HG03457 (cell line): ENCODE data around the gene GLTPD2.

ENCODE experiments used
- ATAC-seq: cut with Tn5 transposase; IDR thresholded peaks from one replicate; pipeline ENCODE4 v1.9.1; 2021; ENCODE audit warnings: moderate number of reproducible peaks; ENCODE audit not compliant: unreplicated experiment

Gene GLTPD2

DNA sequence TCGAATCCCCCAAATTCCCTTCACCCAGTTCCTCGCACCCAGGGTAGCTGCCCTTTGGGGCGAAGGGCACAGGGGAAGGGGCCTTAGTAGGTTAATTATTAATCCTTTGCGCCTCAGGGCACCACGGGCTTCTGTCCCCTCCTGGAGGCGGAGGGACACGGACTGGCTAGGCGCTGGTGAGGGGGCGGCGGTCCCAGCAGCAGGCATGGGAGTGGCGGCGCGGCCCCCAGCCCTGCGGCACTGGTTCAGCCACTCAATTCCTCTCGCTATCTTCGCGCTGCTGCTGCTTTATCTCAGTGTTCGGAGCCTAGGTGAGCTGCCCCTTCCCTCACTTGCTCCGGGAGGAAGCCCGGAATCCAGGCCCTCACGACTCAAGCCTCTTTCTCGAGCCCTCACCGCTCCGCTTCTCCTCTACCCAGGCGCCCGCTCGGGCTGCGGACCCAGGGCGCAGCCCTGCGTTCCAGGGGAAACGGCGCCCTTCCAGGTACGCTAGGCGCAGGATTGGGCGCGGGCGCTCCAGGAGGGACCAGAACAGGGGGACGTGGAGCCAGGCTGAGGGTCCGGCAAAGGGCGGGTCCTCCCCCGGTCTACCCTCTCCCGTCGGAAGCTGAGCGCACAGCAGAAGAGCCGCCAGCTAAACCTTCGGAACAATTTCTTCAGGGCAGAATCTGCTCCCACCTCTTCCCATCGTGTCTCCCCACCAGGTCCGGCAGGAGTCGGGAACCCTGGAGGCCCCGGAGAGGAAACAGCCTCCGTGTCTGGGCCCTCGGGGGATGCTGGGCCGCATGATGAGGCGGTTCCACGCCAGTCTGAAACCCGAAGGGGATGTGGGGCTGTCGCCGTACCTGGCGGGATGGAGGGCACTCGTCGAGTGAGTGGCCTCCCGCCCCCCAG is at the start of gene GLTPD2:
GLTPD2 (plus strand) TSS at position 158 of the 894 bp plus-strand sequence; CDS start at position 206, 48 bp downstream.
- ATAC-seq = peak; percentile 12

DNA sequence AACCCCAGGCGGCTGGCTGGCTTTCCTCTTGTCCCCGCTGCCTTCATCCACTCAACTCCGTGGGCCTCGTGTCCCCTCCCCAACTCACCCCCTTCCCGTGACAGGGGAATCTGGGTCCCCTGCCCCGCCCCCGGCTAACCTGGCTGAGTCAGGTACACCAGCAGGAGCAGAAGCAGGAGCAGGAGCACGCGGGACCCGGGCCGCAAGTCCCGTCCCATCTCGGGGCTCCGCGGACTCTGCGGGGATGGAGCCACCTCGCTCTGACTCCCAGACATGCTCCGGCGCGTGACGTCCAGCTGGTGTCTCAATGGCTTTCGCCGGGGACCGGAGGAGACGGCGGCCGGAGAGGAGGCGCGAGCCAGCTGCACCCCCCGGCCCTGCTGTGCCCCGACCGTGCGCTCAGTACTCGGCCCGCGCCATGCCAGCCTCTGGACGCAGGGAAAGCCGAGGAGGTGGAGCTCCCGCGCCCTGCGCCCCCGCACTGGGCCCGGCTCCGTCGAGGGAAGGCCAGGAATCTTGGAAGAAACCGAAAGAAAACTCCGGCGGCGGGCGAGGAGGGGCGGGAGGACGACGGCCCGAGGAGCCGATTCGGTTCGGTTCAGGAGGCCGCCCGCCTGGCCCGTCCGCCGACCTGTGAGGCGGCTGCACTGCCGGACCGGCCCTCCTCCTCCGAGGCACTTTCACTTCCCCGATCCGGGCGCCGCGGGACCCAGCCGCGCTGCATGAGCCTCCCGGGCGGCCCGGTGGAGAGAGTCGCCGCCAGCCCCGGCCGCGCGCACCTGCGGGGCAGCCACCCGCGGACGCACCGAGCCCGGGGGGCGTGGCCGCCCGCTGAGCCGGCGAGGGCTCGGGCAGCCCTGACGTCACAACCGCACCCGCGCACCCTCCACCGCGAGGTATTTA is 49.4 kb upstream of the GLTPD2 start, which contains the start of the genes CXCL16 and ZMYND15:
CXCL16 (minus strand) TSS at position 807 of the 903 bp plus-strand sequence; CDS start at position 218, 589 bp downstream.
ZMYND15 (plus strand) TSS at position 712 of the 903 bp plus-strand sequence. CDS start 716 bp downstream, outside the sequence.
- no peak for ATAC-seq

DNA sequence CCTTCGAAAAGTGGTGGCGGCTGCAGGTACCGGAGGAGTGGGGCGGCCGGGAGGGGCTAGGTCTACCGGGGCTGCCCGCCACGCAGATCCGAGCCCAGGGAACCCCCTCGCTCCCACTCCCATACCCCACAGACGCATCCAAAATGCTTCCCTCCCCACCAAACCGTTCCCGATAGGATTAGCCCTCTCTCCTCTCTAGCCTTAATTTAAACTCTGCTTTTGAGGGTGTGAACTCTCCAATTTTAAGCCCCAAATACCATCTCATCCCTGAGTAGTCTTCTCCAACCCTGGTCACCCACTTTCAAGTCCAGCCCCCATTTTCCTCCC is 48.8 kb upstream of the GLTPD2 start:
- ATAC-seq = no peak

DNA sequence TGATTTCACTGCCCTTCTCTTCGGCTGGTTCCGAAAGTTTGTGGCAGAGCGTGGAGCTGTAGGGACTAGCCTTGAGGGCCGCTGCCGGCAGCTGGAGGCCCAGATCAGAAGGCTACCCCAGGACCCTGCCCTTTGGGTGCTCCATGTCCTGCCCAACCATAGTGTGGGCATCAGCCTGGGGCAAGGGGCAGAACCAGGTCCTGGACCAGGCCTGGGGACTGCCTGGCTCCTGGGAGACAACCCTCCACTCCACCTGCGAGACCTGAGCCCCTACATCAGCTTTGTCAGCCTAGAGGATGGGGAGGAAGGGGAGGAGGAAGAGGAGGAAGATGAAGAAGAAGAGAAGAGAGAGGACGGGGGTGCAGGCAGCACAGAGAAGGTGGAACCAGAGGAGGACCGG is 48.2 kb upstream of the GLTPD2 start:
- no peak for ATAC-seq

DNA sequence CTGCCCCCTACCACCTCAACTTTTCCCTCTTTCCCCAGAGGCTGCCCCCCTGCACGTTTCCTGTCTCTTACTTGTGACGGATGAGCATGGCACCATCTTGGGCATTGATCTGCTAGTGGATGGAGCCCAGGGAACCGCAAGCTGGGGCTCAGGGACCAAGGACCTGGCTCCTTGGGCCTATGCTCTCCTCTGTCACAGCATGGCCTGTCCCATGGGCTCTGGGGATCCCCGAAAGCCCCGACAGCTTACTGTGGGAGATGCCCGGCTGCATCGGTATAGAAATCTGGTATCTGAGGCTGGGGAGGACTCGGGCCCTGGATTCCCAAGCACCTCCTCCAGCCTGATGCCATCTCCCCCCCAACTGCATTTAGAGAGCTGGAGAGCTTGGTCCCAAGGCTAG is 47.2 kb upstream of the GLTPD2 start:
- ATAC-seq = no peak

DNA sequence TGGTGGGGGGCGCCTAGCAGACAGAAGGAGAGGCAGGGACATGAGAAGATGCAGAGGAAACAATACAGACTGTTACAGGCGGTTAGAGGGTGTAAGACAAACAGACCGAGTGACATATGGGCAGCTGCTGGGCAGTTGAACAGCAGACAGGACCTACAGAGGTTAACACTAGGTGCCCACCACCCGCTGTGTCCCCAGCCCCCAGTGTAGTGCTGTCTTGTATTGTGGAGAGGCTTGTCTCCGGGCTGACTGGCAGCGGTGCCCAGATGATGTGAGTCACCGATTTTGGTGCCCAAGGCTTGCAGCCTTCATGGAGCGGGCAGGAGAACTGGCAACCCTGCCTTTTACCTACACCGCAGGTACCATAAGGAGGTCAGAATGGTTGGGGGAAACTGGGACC is 46.6 kb upstream of the GLTPD2 start:
- ATAC-seq = no peak

DNA sequence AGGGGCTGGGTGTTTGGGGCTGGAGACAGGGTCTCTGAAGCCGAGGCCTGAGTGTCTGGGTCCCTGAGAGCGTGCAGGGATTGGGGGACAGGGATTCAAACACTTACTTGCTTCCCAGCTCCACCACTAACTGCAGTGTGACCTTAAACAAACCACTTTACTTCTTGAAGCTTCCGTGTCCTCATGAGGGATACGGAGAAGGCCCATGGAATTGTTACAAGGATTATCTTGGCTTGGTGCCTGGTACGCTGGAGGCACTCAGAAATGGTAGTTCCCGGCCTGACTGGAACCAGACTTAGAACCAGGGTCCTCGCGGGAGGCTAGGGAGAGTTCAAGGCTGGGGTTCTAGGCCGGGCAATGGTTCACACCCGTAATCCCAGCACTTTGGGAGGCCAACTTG is 46.1 kb upstream of the GLTPD2 start:
- no peak for ATAC-seq

DNA sequence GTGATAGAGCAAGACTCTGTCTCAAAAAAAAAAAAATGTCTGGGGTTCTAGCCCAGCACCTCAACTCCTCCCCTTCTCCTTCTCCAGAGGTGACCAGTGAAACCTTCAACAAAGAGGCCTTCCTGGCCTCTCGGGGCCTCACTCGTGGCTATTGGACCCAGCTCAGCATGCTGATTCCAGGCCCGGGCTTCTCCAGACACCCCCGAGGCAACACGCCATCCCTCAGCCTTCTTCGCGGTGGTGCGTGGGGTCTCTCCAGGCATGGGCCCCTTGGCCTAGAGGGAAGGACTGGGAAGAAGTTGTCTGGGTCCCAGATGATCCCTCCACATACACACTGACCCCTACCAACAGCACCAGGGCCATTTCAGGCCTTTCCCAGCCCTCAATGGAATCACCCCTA is 45.5 kb upstream of the GLTPD2 start:
- ATAC-seq = no peak

DNA sequence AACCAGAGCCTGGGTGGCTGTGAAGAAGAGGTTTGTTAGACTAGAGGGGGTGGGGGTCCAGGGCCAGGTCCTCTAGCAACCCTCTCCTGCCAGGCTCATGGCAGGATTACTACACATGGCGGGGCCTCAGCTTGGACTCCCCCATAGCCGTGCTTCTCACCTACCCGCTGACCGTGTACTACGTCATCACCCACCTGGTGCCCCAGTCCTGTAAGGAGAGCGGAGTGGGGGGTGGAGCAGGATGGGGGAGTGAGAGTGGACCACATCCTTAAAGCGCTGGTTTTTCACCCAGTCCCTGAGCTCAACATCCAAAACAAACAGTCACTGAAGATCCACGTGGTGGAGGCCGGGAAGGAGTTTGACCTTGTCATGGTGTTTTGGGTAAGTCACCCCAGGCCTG is 44.9 kb upstream of the GLTPD2 start:
- no peak for ATAC-seq

DNA sequence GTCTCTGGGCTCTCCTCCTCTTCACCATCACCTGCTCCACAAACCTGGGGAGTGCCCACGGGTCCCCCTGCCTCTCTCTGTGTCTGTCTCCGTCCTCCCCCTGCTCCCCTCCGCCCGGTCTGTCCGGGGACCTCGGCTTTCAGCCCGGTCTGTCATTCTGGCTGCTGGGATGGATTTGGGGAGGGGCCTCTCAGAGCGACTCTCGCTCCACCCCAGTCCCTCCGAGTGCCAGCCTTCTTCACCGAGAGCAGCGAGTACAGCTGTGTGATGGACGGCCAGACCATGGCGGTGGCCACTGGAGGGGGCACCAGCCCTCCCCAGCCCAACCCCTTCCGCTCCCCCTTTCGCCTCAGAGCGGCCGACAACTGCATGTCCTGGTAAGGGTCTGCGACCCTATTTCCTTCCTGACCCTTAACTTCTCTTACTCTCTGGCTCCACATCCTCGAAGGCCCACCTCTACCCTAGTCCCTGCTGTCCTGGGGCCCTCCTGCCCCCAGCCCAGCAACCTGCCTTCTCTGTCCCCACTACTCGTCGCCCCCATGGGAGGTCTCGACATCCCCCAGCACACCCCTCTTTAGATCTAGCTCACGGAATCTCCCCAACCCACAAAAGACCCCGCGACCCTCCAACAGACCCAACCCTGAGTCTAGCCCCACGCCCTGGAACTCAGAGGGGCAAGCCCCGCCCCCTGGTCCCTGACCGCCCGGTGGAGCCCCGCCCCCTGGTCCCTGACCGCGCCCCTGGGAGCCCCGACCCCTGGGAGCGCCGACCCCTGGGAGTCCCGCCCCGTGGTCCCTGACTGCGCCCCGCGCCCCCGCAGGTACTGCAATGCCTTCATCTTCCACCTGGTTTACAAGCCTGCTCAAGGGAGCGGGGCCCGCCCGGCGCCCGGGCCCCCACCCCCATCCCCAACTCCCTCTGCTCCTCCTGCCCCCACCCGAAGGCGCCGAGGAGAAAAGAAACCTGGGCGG is 43.5 kb upstream of the GLTPD2 start:
- ATAC-seq = no peak

DNA sequence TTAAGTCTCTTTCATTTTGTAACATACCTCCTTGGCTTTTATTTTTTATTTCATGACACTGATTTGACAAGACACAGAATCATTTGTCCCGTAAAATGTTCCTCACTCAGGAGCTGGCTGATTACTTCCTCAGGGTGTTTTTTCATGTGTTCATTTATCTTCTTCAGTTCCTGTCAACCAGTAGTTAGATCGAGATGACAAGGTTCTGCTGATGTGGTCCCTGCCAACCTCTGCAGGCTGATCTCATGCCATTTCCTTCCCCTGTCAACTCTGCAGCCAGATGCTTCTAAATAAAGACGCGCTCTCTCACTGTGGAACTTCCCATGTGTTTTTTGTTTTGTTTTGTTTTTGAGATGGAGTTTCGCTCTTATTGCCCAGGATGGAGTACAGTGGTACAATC is 40.9 kb upstream of the GLTPD2 start:
- ATAC-seq = no peak

DNA sequence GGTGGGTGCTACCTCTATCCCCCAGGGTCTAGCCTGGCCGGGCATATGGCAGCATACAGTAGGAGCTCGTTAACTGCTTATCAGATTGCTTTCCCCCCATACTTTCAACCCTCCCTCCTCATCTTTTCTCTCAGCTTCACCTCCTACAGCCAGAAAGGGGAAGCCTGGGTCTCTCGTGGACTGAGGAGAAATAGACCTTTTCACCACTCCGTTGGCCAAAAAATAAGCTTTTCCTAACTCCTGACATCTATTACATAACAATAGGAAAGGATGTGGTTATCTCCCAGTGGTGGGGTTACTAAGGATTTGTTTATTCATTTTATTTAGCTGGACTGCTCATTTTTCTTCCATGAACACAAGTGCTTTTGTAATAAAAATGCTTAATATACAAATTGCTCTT is 40.1 kb upstream of the GLTPD2 start:
- ATAC-seq = no peak

DNA sequence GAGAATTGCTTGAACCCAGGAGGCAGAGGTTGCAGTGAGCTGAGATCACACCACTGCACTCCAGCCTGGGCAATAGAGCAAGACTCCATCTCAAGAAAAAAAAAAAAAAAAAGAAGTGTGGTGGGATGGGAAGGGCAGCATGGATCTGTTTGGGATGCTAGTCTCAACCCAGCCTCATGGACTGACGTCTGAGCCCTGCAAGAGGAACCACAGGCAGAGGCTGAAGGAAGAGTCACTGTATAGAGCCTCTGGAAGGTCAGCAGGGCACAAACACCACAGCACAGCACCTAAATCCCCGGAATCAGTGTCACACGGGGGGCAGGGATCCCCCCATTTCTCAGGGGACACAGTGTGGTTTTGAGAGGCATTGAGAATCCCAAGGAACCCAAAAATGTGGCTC is 38.2 kb upstream of the GLTPD2 start:
- ATAC-seq = no peak

DNA sequence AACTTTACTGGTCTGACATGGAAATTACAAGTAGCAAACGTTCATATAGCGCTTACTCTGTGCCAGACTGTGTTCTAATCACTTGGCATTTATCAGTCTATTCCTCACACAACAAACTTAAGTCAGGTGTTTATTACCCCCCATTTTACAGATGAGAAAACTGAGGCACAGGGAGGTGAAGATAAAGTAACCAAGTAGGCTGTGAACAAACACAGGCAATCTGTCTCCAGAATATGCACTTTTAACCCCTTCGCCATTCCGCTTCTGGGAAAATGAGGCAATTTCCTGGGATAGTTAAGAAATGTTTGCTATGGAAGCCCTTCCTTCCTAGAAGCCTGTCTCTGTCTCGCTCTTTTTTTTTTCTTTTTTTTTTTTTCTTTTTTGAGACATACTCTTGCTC is 36.8 kb upstream of the GLTPD2 start:
- no peak for ATAC-seq

DNA sequence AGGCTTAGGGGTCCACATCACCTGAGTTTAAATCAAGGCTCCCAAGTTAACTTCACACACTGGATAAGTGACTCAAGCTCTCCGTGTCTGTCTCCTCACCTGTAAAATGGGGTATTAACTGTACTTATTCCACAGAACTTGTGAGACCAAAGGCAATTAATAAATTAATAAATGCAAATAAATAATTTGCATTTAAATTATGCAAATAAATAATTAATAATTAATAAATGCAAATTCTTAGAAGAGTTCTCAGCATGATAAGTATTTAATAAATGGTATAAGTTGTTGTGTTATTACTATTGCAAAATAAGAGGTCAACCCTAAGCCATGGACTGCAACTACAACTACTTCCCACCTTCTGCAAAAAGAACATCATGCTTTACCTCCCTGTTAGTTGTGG is 35.4 kb upstream of the GLTPD2 start:
- no peak for ATAC-seq

DNA sequence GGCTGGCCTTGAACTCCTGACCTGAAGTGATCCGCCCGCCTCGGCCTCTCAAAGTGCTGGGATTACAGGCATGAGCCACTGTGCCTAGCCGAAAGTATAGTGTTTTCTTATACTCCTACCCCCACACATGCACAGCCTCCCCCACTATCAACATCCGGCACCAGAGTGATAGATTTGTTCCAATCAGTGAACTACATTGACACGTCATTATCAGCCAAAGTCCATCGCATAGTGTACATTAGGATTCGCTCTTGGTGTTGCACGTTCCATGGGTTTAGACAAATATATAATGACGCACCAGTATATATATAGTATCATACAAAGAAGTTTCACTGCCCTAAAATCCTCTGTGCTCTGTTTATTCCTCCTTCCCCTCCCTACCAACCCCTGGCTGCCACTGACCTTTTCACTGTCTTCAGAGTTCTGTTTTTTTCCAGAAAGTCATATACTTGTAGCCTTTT is 29.0 kb upstream of the GLTPD2 start:
- no peak for ATAC-seq

DNA sequence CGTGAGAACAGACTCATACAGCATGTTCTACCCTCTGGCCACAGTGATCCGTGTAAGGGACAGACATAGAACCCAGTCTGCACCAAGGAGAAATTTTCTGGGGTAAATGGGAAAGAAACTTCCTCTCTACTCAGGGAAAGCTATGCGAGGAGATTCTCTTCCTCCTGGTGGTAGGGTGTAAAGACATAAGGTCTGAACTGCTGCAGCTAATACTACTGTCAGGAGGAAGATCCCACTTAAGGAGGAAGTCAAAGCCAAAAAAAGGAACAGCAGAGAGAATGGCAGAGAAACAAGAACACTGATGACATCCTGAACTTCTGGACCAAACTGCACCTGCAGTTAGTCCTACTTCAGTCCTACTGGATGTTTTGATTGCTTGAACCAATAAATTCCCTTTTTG is 24.2 kb upstream of the GLTPD2 start:
- no peak for ATAC-seq

DNA sequence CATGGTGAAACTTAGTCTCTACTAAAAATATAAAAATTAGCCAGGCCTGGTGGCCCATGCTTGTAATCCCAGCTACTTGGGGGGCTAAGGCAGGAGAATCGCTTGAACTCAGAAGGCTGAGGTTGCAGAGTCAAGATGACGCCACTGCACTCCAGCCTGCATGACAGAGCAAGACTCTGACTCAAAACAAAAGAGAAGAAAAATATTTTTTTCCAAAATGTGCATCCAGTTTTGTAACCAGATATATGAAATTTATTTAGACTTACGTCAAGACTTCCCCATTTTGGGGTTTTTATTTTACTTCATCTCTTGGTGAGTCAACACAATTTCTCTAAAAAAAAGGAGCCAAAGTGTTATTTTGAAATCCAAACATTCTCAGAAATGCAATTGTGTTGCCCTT is 22.6 kb upstream of the GLTPD2 start:
- no peak for ATAC-seq

DNA sequence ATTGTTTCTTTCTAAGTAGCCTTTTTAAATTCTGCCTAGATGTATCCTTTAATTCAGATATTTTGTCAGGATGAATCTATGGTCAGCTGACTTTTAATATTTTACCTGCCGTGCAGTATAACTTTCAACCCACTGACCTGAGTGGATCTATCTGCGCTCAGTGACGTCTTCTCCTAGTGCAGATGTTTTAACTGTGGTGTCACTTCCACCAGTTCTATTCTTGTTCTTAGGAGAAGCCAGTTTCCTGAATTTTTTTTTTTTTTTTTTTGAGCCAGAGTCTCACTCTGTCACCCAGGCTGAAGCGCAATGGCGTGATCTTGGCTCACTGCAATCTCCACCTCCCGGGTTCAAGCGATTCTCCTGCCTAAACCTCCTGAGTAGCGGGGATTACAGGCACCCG is 22.0 kb upstream of the GLTPD2 start:
- ATAC-seq = no peak

DNA sequence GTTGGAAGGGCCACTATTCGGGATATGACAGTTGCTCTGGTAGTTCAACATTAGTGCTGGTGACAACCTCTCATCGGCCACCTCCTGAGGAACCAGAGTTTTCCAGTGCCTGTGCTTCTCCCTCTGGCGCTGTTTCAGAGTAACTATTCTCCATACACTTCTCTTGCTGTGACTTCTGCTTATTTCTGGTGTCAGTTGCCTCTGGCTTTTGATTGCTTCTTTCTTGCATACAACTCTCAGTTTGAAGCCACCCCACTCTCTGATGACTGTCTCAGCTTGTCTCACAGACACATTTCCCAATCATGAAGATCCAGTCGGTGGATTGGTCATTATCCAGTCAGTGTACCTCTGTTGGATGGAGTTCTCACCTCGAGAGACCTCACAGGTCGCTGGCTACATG is 20.5 kb upstream of the GLTPD2 start:
- no peak for ATAC-seq

DNA sequence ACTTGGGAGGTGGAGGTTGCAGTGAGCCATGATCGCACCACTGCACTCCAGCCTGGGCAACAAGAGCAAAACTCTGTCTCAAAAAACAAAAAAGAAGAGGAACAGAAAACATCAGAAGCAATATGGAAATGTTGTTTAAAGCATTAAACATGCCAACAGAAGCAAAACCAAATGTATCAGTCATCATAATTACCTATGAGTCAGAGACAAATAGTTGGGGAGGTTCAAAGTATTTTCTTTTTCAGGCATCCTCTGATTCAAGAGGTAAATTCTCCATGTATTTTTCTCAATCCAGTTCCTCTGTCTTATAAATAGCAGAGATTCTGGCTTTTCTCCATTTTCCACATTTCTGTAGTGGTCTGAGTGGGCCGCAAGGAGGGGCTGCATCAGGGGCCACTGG is 19.1 kb upstream of the GLTPD2 start:
- ATAC-seq = no peak
